Suprapubic skin (tissue), 4 donors: ENCODE measurements around the gene DAPL1.

Source experiments
- EP300 ChIP-seq: sonication (generic); formaldehyde crosslinking; IDR thresholded peaks from one replicate; pipeline ENCODE4 v1.6.1; 2017; ENCODE audit warnings: antibody characterized with exemption
- POLR2AphosphoS5 ChIP-seq, 3 donors: sonication (generic); formaldehyde crosslinking; IDR thresholded peaks; one replicate each; pipeline ENCODE4 v1.6.1; 2017; ENCODE audit warnings: antibody characterized with exemption in 3 of 3
- TF ChIP-seq, protein P1 (sequence below), 2 donors: fragments of 200-600 bp in 1 of 2; fragments of 450-650 bp in 1 of 2; sonication (generic) in 1 of 2; IDR thresholded peaks; one replicate each; pipeline ENCODE4 v1.5.1; 2016 to 2019; ENCODE audit warnings: antibody characterized with exemption in 2 of 2, mild to moderate bottlenecking in 1 of 2, moderate library complexity in 1 of 2

DNA sequence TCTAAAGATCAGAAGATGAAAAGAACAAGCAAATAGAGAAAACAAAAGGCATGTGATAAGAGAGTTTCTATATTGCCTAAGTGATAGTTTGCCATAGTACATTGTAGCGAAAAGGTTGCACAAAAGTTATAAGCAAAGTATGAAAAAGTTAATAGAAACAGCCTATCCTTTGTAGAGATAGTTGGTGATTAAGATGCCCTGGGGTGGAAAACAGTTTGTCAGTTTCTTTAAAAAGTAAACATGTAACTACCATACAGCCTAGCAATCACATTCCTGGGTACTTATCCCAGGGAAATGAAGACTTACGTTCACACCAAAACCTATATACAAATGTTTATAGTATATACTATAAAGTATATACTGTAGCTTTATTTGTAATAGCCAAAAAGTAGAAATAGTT, 16.9 kb upstream of the DAPL1 start:
- TF ChIP-seq POLR2AphosphoS5 (IDR thresholded peaks at IDR 0.05) (no peak), EP300 (no peak)
- TF ChIP-seq, protein P1, sequence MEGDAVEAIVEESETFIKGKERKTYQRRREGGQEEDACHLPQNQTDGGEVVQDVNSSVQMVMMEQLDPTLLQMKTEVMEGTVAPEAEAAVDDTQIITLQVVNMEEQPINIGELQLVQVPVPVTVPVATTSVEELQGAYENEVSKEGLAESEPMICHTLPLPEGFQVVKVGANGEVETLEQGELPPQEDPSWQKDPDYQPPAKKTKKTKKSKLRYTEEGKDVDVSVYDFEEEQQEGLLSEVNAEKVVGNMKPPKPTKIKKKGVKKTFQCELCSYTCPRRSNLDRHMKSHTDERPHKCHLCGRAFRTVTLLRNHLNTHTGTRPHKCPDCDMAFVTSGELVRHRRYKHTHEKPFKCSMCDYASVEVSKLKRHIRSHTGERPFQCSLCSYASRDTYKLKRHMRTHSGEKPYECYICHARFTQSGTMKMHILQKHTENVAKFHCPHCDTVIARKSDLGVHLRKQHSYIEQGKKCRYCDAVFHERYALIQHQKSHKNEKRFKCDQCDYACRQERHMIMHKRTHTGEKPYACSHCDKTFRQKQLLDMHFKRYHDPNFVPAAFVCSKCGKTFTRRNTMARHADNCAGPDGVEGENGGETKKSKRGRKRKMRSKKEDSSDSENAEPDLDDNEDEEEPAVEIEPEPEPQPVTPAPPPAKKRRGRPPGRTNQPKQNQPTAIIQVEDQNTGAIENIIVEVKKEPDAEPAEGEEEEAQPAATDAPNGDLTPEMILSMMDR (IDR thresholded peaks at IDR 0.05) = no peak
